GM06990 (cell line): ENCODE results near the gene LHCGR.

Source experiments
- DNase-seq: peaks from one replicate; pipeline ENCODE4 v3.0.0-alpha.2; 2011; ENCODE audit not compliant: insufficient read length; ENCODE audit errors: extremely low read depth
- H3K27me3 ChIP-seq: replicated peaks from 2 replicates; pipeline ENCODE4 v1.6.0; 2011; ENCODE audit warnings: low read length; ENCODE audit not compliant: control insufficient read depth, insufficient read depth
- H3K36me3 ChIP-seq: 2 replicates; pipeline ENCODE4 v1.5.1; 2011; ENCODE audit warnings: low read length; ENCODE audit not compliant: control insufficient read depth, insufficient read depth
- H3K4me3 ChIP-seq: replicated peaks from 2 replicates; pipeline ENCODE4 v1.5.1; 2011; ENCODE audit warnings: low read depth, mild to moderate bottlenecking, control low read depth, low read length
- TF ChIP-seq, protein P1 (sequence below): IDR thresholded peaks from 2 replicates; pipeline ENCODE4 v1.5.1; 2011; ENCODE audit warnings: low read length, control low read depth, mild to moderate bottlenecking, inconsistent platforms; ENCODE audit not compliant: insufficient read depth, poor library complexity, severe bottlenecking

LHCGR gene

DNA sequence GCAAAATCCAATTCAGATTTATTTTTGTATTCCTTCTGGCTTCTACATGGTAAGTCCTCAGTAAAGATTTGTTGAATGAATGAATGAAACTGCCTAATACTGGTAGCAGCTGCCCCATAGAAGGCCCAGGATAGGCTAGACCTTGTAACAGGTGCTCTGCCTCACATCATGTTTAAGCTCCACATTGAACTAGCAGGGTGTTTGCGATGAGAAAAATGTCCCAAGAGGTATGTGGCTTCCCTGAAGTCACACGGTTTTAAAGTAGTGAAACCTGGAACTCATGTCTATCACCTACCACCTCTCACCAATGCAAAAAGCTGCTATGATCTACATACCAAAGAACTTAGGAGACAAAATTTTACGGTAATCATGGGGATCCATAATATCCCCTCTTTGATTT, 765 bp upstream of the LHCGR start:
- TF ChIP-seq, protein P1, sequence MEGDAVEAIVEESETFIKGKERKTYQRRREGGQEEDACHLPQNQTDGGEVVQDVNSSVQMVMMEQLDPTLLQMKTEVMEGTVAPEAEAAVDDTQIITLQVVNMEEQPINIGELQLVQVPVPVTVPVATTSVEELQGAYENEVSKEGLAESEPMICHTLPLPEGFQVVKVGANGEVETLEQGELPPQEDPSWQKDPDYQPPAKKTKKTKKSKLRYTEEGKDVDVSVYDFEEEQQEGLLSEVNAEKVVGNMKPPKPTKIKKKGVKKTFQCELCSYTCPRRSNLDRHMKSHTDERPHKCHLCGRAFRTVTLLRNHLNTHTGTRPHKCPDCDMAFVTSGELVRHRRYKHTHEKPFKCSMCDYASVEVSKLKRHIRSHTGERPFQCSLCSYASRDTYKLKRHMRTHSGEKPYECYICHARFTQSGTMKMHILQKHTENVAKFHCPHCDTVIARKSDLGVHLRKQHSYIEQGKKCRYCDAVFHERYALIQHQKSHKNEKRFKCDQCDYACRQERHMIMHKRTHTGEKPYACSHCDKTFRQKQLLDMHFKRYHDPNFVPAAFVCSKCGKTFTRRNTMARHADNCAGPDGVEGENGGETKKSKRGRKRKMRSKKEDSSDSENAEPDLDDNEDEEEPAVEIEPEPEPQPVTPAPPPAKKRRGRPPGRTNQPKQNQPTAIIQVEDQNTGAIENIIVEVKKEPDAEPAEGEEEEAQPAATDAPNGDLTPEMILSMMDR = no peak
- no peaks in the 10 kb centered on the region for H3K36me3 ChIP-seq
- no peak overlapping the region for H3K4me3 ChIP-seq
- no peak for DNase-seq
- no peaks in the 10 kb centered on the region for H3K27me3 ChIP-seq

DNA sequence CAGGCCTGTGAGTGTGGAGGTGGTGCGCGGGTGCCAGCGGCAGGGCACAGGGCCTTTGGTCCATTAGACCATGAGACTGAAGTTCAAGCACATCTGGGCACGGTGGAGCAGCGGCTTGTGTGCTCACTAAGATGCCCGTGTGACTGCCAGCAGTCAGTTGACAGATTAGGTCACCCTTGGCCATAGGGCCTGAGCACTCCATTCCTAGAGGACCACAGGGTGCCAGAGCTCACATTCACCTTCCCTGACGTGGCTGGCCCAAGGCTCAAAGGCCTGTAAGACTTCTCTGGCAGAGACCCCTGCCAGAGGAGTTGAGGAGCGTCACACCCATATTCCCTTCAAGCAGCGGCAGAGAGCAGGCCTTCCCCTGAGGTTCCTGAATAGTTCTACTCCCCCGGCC, 650 bp downstream of the LHCGR start:
- Histone ChIP-seq H3K36me3 (no peaks in the 10 kb centered on the region), H3K27me3 (no peaks in the 10 kb centered on the region), H3K4me3 (no peak overlapping the region)
- no peak for DNase-seq
- TF ChIP-seq, protein P1 = no peak

DNA sequence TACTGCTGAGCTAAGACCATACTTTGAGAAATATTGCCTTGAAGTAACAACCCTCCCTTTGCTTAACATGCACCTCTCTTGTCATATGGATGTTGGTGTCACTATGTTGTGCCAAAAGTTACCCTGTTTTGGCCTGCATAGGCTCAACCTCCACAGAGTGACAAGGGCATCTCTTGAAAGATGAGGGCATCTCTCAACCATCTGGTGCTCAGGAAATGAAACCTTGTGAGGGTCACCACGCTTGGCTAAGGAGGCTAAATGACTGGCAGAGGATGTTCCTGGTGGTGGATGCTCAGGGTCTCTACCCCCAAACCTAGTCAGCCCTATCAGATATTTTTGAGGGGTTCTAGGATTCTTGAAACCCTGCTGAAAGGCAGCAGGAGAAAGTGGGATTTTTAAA, 2.3 kb downstream of the LHCGR start:
- Histone ChIP-seq H3K36me3 (no peaks in the 10 kb centered on the region), H3K27me3 (no peaks in the 10 kb centered on the region), H3K4me3 (no peak overlapping the region)
- DNase-seq = peak; percentile 29
- TF ChIP-seq, protein P1 = no peak

DNA sequence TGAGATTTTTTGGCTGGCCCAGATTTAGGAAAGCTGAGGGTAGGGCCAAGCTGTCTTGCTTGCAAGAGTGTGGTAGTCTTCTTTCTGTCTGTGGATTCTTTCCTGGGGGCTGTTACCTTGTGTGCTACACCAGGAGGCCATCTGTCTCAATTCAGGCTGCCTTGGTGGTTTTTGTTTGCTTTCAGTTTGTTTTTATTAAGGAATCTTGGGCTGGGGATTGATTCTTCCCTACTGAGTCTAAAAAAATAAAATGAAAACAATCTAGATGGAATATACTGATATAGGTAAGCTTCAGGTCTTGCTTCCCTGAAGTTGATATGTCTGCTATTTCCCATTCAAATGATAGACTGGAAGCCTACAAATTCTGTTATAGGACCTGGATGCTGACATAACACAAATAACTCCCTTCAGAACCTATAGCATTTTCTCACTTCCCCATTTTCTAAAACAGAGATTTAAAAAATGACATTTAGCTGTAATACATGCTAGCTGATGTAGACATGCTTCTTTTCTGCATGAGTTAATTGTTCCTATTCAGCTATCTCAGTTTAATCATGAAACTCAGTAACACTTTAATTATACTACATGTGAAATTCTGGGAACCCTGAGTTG, 5.3 kb downstream of the LHCGR start:
- peak; percentile 49 for DNase-seq
- TF ChIP-seq, protein P1 = no peak
- Histone ChIP-seq H3K4me3 (no peak overlapping the region), H3K36me3 (no peaks in the 10 kb centered on the region), H3K27me3 (no peaks in the 10 kb centered on the region)

DNA sequence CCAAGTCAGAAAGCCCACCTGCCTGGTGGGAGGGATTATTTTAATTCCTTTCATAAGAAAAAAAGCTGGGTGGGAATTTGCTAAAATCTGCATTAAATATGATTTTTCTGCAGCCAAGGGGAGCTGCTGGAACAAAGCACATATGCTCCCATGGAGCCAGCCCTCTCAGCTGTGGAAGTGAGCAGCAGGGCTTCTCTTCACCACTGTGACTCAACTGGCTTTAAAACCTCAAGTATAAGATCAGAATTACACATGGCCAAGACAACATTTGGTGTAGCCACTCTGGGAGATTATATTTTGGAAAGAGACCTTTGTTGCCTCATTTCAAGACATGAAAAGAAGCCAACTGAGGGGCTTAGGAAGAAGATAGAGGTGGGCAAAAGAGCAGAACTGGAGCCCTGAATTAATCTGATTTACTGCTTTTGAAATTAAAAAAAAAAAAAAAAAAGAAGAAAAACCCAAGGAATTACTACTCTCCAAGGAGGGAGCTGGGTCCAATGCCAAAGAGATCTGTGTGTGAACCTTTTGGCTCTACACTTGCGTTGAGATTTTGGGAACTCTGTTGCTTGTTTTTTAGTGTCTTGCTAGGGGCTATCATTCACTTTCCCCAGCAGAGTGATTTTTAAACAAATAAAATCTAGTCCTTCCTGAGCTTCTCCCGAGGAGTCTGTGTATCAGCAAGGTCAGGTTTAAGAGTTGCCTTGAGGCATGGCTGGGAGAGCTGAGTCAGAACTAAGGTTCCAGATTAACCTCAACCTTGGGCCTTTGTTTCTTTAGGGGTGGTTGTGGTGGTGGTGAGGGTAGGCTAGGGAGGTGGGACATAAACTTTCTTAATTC, 6.0 kb downstream of the LHCGR start:
- no peak overlapping the region for H3K4me3 ChIP-seq
- no peaks in the 10 kb centered on the region for H3K27me3 ChIP-seq
- no peaks in the 10 kb centered on the region for H3K36me3 ChIP-seq
- TF ChIP-seq, protein P1 = no peak
- DNase-seq = no peak
